Stimulated activated CD8-positive, alpha-beta memory T cell treated with anti-CD3 and anti-CD28 coated beads, Interleukin-4, amount 100 ng/mL, for 1 hour (primary cell): ENCODE data around the gene PARD3B.
"Not testable (repeated sequence)": the region's sequence is repeated elsewhere in the genome, so short reads cannot be mapped to it uniquely, and the experiment has no call there.

Experiments
- DNase-seq, 2 donors: peaks; one replicate each; pipeline ENCODE4 v3.0.0-alpha.2; 2020; ENCODE audit warnings: low read depth in 2 of 2, low spot score in 1 of 2

Gene PARD3B

DNA sequence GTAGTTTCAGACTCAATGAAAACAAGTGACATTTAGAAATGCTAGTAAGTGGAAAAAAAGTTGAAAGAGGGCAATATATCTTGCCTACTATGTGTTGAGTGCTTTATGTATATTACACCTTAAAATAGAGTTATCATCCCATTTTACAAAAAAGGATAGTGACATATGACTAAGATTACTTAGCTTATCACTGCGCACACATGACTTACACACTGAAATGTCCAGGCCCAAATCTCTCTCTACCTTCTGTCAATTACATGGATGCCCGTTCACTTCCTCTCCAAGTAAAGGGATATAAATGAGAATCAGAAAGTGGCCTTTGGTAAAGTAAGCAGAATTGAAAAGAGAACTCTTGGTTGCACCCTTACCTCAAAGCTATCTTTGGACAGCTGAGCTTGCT is 3.6 kb upstream of the PARD3B start:
- no peak for DNase-seq

DNA sequence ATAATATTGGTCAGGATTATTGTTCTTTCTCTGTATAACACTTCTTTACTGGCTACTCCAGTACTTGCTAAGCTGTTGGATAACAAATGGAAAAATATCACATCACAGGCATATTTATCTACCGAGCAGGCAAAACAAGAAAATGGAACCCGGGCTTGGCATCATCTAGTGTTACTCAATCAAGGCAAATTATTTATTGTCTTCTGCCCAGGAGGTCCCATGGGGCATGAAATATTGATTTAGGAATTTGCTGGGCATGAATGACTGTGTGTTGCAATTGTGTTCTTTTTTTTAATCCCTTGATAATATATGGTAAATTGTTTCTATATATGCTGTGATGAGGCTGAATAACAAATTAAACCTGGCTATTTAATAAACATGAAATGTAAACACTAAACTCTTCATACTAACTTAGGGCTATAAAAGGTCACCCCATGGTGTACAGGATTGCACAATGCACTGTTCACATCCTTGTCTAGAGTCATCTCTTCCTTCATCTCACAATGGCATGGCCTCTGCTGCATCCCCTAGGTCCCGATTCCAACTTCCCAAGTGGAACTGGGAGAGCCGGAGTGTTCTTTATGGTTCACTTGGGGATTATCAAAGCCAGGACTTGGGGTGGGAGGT is 2.2 kb upstream of the PARD3B start:
- no peak for DNase-seq

DNA sequence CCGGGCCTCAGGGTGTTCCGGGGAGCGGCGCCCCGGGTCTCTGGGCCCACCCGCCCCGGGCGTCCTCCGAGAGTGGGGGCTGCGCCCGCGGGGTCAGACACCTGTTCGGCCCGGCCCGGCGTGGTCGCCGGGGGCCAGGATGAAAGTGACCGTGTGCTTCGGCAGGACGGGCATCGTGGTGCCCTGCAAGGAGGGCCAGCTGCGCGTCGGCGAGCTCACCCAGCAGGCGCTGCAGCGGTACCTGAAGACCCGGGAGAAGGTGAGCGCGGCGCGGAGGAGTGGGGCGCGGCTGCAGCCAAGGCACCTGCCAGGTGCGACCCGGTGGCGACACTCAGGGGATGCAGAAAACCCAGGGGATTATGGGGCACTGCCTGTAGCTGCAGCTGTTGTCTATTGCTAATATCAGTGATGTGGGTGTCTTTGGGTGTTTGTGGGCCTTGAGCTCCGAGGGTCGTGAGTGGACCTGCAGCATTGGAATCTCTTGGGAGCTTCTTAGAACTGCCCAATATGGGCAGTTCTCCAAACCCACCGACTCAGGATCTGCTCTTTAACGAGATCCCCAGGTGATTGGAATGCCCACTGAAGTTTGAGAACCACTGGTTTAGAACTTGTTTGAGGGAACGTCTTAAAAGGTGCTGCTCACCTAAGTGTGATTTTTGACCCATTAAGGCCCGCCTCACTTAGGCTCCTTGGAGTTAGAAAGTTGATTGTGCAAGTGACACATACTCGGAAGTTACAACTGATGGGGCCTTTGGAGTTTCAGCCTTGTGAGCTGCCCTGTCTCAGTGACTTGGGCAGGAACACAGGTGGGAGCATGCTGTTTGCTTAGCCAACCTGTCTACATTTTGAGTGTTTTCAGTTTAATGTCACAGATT is 823 bp downstream of the PARD3B start:
- DNase-seq = no peak

DNA sequence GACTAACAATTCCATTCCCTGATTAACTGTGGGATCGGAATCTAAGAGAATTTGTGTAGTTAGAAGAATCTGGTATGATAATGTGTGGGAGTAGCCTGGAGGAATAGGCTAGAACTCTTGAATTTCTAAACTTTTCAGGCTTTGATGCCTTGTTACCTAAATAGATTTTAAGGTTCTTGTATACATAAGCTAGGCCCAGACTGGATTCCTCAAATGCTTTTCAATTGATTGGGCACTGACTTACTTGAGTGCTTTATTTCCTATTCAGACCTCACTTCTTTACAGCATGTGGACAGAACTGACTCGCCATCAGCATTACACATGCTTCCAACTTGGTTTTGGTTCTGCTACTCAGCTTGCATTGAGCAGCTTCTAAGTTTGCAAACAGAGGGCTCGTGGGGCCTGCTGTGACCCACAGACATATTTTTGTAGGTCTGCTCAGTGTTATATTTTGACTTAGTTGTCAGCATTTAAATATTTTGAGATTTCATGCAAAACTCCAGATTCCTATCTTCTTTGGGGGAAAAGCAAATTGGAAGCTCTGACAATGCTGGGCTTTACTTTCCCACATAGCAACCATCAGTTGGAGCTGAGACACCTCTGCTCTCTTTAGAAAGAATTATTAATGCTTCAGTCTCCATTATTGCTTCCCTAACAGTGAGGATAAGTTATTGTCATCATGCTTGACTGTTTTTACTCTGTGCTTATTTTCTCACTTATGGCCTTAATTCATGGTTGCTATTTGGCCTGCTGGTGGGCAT is 5.7 kb downstream of the PARD3B start:
- DNase-seq = no peak

DNA sequence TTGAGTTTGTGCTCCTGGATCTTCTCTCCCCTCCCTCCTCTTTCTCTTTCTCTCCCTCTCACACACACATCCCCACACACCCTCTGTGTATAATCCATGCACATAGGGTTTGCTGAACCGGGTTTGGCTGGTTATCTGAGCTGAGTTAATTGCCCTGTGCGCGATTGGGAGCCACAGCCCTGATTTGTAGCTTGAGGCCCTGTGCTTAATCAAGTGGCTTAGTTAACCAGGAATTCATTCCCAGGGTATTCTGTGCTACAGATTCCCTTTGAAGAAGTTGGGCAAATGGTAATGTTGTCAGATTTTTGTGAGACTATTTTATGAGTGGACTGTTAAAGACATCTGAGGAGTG is 6.2 kb downstream of the PARD3B start:
- no peak for DNase-seq

DNA sequence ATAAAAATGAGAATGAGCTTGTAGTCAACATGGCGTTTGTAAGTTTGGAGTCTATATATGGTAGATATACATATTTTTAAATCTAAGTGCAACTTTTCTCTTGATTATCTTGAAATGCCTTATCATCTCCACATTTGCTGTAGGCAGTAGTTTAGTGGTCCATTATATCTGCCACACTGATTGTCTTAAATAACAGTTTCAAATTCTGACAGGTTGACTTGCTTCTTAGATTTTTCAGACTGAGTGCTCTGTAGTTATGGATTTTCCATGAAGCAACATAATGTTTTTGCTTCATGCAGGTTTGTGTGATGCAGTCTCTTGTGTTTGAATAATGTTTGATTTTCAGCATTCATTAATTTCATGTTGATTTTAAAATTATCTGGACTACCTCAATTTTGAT is 12.3 kb downstream of the PARD3B start:
- no peak for DNase-seq

DNA sequence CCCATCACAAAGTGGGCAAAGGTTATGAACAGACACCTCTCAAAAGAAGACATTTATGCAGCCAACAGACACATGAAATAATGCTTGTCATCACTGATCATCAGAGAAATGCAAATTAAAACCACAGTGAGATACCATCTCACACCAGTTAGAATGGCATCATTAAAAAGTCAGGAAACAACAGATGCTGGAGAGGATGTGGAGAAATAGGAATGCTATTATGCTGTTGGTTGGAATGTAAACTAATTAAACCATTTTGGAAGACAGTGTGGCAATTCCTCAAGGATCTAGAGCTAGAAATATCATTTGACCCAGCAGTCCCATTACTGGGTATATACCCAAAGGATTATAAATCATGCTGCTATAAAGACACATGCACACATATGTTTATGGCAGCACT is 14.1 kb downstream of the PARD3B start:
- DNase-seq = not testable (repeated sequence)

DNA sequence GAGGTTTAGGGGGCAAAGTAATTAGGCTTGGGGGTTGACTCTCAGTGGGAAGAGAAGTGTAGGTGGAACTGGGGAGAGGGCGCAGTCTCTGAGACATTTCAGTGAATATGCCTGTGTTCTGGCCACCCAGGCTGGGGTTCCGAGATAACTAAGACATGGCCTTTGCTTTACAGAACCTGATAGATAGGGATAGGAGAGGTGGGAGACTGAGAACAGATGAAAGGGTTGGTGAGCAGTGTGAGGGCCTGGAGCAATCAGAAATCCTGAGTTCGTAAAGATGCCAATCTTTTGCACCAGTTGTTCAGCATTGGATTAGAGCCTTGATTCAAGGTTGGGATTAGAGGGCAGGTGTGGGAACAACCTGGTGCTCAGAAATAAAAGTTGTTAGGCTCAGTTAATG is 15.6 kb downstream of the PARD3B start:
- no peak for DNase-seq

DNA sequence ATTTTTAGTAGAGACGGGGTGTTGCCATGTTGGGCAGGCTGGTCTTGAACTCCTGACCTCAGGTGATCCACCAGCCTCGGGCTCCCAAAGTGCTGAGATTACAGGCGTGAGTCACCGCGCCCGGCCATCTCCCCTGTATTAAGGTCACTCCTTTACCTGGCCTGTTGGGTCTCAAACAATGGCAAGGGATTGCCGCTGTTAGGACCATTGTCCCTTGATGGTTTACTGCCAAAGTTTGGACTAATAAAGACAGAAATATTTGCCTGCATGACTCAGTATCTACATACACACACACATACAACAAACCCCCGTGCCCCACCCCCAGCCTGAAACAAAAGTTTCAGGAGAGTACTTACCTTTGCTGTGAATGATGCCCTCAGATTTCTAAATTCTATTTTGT is 16.5 kb downstream of the PARD3B start:
- no peak for DNase-seq

DNA sequence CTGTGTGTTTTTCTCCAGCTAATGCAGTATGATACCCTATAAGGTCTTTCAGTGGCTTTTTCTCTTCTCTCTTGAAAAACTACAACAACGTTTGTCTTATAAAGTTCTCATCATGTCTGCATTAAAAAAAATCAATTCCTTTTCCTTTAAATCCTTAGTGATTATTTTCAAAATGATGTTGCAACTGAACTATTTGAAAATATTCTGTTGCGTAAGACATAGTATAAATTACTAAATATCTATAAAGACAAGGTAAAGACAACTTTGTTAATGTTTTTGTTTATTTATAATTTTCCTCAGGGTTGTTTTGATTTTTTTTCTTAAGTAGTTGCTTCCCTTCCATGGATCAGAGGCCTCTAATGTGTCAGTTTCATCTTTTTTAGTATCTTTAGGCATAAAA is 21.2 kb downstream of the PARD3B start:
- no peak for DNase-seq

DNA sequence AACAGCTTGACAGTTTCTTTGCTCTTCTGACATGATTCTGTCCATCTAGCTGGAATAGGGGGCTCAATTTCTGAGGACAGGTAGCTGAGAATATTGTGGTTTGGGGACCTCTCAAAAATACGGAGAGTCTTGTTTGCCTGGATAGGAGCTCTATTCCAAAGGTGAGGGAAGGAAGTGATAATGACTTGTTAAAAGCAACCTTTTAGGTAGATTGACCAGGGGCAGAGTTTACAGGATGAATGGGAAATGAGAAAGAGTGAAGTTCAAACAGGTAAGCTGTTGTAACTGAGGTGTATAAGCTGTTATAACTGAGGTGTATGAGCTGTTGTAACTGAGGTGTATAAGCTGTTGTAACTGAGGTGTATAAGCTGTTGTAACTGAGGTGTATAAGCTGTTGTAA is 25.1 kb downstream of the PARD3B start:
- no peak for DNase-seq

DNA sequence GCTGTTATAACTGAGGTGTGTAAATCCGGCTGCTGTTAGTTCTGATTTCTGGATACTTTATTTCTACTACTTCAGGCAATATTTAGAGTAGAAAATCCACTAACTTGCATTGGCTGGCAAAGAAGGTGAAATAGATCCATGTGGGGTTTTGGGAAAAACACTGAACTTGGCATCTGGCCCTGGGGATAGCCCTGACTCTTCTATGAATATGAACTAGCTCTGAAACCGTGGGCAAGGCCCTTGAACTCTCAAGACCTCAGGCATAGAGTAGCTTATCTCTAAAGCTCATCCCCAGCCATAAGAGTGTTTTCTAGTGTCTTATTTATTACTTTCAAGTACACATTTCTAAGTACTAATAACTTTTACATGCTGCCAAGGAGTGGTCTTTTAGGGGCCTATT is 25.8 kb downstream of the PARD3B start:
- no peak for DNase-seq

DNA sequence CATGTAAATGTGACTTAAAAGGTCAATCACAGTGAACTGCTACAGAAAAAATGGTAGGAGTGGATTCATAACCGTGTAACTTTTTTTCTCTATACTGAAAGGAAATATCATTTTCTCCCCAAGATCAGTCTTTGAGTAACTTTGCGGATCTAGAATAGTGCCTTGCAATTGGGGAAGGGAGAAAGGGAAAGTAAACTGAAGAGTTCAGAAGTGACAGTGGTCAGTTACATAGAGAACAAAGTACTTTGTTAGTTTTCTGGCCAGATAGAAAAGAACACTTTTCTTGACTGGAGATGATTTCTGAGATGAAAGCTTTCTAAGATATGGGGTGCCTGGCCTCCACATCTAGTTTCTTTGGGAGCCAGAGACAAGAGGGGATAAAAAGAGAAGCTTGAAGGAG is 26.6 kb downstream of the PARD3B start:
- no peak for DNase-seq

DNA sequence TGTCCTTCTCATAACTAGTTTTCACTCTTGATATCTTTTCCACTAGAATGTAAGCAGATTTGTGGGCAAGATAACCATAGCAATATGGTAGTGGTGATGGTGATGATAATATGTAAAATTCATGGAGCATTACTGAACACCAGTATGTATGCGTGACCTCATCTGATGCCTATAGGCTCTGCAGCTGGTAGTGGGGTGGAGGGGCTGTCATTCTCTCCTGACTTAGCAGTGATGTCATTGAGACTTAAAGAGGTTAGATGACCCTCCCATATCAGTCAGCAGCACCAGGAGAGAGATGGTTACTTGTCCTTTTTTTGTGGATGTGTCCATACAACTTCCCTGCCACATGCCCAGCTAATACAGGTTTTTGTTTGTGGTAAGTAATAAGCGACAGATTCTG is 27.9 kb downstream of the PARD3B start:
- no peak for DNase-seq

DNA sequence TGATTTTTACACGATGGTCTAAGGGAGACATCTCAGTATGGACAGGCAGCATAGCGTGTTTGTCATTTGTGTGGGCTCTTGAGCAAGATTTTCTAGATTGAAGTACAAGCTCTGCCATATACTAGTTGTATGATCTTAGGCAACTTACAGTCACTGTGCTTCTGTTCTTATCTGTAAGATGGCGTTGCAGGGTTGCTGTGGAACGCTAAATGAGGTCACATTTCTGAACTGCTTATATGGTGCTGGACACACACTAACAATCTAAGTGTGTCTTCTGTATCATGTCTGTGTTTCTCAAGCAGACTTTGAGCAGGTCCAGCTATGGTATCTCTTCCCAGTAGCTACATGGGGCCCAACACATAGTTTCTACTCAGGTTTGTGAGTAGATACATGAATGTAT is 29.2 kb downstream of the PARD3B start:
- DNase-seq = no peak

DNA sequence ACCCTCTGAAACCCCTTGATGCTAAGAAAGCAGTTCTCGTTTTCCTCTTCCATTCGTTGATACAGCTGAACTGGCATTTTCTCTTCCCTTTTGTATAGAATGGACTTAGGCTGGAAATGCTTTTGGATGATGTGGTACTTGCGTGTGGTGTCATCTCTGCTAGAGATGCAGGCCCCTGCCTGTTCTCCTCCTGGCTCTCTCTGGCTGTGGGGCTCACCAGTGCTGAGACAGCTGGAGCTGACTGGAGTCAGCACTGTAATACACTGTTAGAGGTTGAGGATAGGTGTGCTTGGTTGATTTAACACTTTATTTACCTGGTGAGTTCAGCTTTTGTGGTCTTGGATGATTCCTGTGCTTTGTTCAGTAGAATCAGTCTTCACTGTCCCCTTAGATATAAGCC is 30.2 kb downstream of the PARD3B start:
- no peak for DNase-seq

DNA sequence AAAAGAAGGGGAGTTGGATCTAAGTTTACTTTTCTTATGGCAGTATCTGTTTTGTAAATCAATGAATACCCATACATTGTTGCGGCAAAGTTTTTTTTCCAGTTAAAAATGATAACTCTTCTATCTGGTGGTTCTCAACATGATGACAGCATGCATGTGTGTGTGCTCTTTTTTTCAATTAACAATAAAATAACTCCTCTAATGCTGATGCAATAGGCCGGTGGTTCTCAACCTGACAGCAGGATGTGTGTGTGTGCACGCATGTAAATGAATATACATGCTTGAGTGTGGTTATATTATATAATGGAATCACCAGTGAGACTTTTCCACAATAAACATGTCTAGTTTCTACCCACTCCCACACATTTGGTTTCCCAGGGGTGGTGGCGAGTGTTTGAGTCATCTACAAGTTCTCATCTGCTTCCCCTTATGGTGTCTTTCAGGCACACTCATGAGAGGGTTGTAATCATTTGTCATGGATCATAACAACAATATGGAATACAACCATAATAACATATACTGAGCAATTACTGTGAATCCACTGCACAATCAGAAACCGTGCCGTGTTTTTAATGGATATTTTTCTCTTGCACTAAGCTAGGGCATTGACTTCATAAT is 31.2 kb downstream of the PARD3B start:
- no peak for DNase-seq

DNA sequence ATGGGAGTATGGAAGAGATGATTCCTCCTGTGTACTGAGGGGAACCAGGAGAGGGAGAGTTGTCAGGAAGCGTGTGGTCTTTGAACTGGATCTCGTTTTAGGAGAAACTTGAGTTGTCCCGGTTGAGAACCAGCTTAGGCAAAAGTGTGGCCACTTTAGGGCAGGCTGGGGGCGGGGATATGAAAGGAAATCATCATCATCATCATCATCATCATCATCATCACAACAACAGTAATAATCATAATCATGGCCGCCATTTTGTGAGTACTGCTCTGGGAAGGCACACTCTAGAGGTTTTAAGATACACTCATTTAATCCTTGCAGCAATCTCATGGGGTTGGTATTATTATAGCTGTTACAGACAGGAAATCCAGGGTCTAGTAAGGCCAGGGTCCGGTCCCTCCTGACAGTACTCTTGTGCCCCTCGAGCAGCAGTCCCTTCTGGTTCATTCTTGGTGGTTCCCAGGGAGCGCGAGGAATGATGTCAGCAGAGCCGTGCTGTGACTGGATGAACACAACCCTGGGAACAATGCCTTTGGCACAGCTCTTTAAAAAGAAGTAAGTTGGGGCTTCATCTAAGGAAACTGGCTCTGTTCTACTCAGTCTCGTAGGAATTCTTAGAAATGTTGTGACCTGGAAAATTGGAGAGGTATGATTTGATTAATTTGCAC is 33.8 kb downstream of the PARD3B start:
- DNase-seq = no peak

DNA sequence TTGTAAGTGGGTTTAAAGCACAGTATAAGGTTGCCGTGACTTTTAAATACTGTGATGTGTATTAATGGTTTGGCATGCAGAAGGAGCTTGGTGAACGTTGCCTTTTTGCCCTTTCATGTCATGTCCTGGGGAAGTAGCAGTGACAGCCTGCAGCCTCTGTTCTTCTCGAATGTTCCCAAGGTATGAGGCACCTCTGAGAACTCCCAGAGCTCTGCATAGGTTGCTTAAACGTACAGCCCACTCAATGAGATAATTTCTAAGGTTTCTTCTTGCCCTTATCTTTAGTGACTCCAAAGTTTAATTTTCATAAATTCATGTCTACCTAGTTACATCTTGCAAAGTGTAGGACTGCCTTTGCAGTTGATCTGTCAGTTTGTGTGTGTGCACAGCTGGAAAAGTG is 36.7 kb downstream of the PARD3B start:
- DNase-seq = no peak

DNA sequence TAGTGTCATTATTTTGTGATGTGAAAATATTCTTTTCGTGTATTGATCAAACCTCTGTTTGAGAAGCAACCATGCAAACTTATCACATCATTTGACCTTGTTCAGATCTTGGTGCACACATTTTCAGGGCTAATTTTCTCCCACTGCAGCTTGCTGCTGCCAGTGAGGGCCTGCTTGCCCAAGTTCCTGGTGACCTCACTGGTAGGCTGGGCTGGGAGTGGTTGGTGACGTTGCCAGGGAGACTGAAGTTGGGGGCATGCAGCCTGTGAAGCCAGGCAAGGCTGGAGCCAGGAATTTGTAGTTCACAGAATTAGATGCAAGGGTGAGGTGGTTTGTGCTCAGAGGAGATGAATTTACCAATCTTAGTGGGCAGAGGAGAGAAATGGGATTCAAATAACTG is 38.5 kb downstream of the PARD3B start:
- no peak for DNase-seq

DNA sequence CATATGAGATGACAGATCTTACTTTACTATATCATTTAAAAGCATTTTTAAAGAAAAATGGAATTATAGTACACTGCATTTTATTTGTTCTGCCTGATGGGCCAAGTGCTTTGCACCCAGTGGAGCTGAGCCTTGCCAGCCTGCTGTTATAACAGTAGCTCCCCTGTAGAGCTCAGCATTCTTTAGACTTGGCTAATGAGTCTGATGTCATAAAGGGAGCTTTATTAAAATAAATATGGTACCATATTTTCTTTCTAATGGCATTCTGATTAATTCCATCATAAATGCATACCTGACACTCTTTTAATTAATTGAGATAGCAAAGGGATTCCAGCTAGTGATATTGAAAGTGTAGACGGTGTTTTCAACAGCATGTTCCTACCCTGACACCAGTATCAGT is 40.7 kb downstream of the PARD3B start:
- no peak for DNase-seq
